ENCODE results near the gene ORAI1. TPM values are rescaled to one million over a fixed set of nuclear protein-coding genes. Genes with fewer than 3 reads are reported as not detected.
A peak's percentile ranks its signal among the peaks of the same experiment; 100 is the strongest.

ORAI1 gene
- total RNA-seq (10 to 100 TPM; 27.7 to 47.5 (median 36.6) TPM), polyA plus RNA-seq (10 to 100 TPM; 12.9 to 32.0 (median 23.9) TPM)
- long read RNA-seq, donor 1, transcript ORAI1-203 (2 exons, 2,138 nt), result major isoform, 13 of 25 reads
- long read RNA-seq, donor 1, partial matches to known transcripts, result 12 of 25 reads
- long read RNA-seq, donor 1, other reads (novel, unspliced or antisense), result 0 of 25 reads
- long read RNA-seq, donor 2, transcript ORAI1-203 (2 exons, 2,138 nt), result major isoform, 25 of 25 reads
- long read RNA-seq, donor 2, partial matches to known transcripts, result 0 of 25 reads
- long read RNA-seq, donor 2, other reads (novel, unspliced or antisense), result 0 of 25 reads

- TF ChIP-seq POLR2AphosphoS5 (IDR thresholded peaks at IDR 0.05), result peak; percentile 88 to 90 (median 90)
- peak in 5 of 11 experiments; percentile 17 to 47 (median 45) for TF ChIP-seq CTCF (IDR thresholded peaks at IDR 0.05 in 8 of 11, conservative IDR thresholded peaks at IDR 0.05 in 3 of 11)
- TF ChIP-seq POLR2A (IDR thresholded peaks at IDR 0.05), result peak in 2 of 3 donors; percentile 37 to 71
- Histone ChIP-seq H3K4me1 (peaks cover 43 to 63% (median 55%) of the 10 kb centered on the region in 6 donors), H3K4me3 (peak within 1 kb of the TSS; percentile 77 to 98 (median 86)), H3K36me3 (peaks cover 0 to 10% (median 0%) of the 10 kb centered on the region in 6 donors), H3K9me3 (no peaks in the 10 kb centered on the region), H3K27ac (peak within 1 kb of the TSS; percentile 95 to 99 (median 98)), H3K27me3 (replicated peaks in 1 of 7) (no peaks in the 10 kb centered on the region)
- peak; percentile 99 for DNase-seq
- WGBS, 5 donors, result 0 to 1% (median 1%) methylated on average over 17 to 92 of the region's 92 CpGs
- intact Hi-C loops (cut with DNase I; ENCODE audit: low total_unique reads), result loop anchor here (5.0 to 10.0 kb wide), 2 partner anchors 74 to 131 kb away; no protein-coding TSS in a partner anchor
Measured at GRCh38 chr12:121626087-121626852, at the start of gene ORAI1. Gene ORAI1 (plus strand): TSS chr12:121626530.

- TF ChIP-seq POLR2A (IDR thresholded peaks at IDR 0.05) (no peak), POLR2AphosphoS5 (IDR thresholded peaks at IDR 0.05) (no peak), CTCF (IDR thresholded peaks at IDR 0.05 in 8 of 11, conservative IDR thresholded peaks at IDR 0.05 in 3 of 11) (no peak)
- 33 to 53% (median 44%) methylated on average over 4 of the region's 4 CpGs for WGBS, 5 donors
- H3K27me3 ChIP-seq (replicated peaks in 1 of 7), result no peaks in the 10 kb centered on the region
- H3K4me3 ChIP-seq, result no peak overlapping the region
- H3K27ac ChIP-seq, result peak overlapping the region in 6 of 8 donors; percentile 17 to 92 (median 90)
- no peaks in the 10 kb centered on the region for H3K9me3 ChIP-seq
- intact Hi-C loops (cut with DNase I; ENCODE audit: low total_unique reads), result no loop called here
- DNase-seq, result no peak
- peaks cover 0 to 39% (median 10%) of the 10 kb centered on the region in 6 donors for H3K36me3 ChIP-seq
- peaks cover 29 to 53% (median 40%) of the 10 kb centered on the region in 6 donors for H3K4me1 ChIP-seq
Measured at GRCh38 chr12:121576851-121577391, 49.4 kb upstream of the ORAI1 start.

- intact Hi-C loops (cut with DNase I; ENCODE audit: low total_unique reads), result no loop called here
- H3K9me3 ChIP-seq, result no peaks in the 10 kb centered on the region
- DNase-seq, result no peak
- H3K4me3 ChIP-seq, result peak overlapping the region in 3 of 8 donors; percentile 60 to 76 (median 68)
- H3K36me3 ChIP-seq, result peaks cover 0 to 32% (median 10%) of the 10 kb centered on the region in 6 donors
- 79 to 92% (median 90%) methylated on average over 6 to 10 of the region's 10 CpGs for WGBS, 5 donors
- H3K27ac ChIP-seq, result peak overlapping the region in 7 of 8 donors; percentile 45 to 92 (median 89)
- TF ChIP-seq POLR2A (IDR thresholded peaks at IDR 0.05) (no peak), CTCF (IDR thresholded peaks at IDR 0.05 in 8 of 11, conservative IDR thresholded peaks at IDR 0.05 in 3 of 11) (no peak), POLR2AphosphoS5 (IDR thresholded peaks at IDR 0.05) (no peak)
- peaks cover 29 to 60% (median 47%) of the 10 kb centered on the region in 6 donors for H3K4me1 ChIP-seq
- no peaks in the 10 kb centered on the region for H3K27me3 ChIP-seq (replicated peaks in 1 of 7)
Measured at GRCh38 chr12:121577443-121578180, 48.7 kb upstream of the ORAI1 start.
